HG03066 (cell line): ENCODE results near the gene CISH.
A peak's percentile ranks its signal among the peaks of the same experiment; 100 is the strongest.

ENCODE experiments used
- ATAC-seq: cut with Tn5 transposase; IDR thresholded peaks from one replicate; pipeline ENCODE4 v1.9.1; 2021; ENCODE audit warnings: low read depth; ENCODE audit not compliant: unreplicated experiment

Gene CISH

GRCh38 chr3:50615190-50615589 lies 3.6 kb upstream of the CISH start:
- ATAC-seq = no peak

- ATAC-seq = no peak
These were observed 1.6 kb upstream of the CISH start for GRCh38 chr3:50612970-50613846.

GRCh38 chr3:50612234-50612882 lies 784 bp upstream of the CISH start:
- peak; percentile 9 for ATAC-seq

GRCh38 chr3:50610992-50611463 lies 546 bp downstream of the CISH start:
- ATAC-seq = no peak

- ATAC-seq = no peak
These were observed 1.2 kb downstream of the CISH start for GRCh38 chr3:50610181-50610971.

GRCh38 chr3:50609763-50610085 lies 1.9 kb downstream of the CISH start:
- ATAC-seq = no peak

GRCh38 chr3:50609071-50609762 lies 2.4 kb downstream of the CISH start:
- no peak for ATAC-seq

GRCh38 chr3:50608278-50608677 lies 3.3 kb downstream of the CISH start:
- ATAC-seq = no peak

- ATAC-seq = no peak
These were observed 4.1 kb downstream of the CISH start for GRCh38 chr3:50607271-50608091.

- no peak for ATAC-seq
These were observed 5.0 kb downstream of the CISH start for GRCh38 chr3:50606596-50606995.

GRCh38 chr3:50605901-50606326 lies 5.7 kb downstream of the CISH start:
- no peak for ATAC-seq

- no peak for ATAC-seq
These were observed 6.7 kb downstream of the CISH start for GRCh38 chr3:50604628-50605588.

- ATAC-seq = no peak
These were observed 7.4 kb downstream of the CISH start for GRCh38 chr3:50604110-50604621.

GRCh38 chr3:50603261-50604109 lies 8.1 kb downstream of the CISH start:
- ATAC-seq = no peak

- ATAC-seq = no peak
These were observed 8.9 kb downstream of the CISH start for GRCh38 chr3:50602595-50603191.

GRCh38 chr3:50600841-50601591 lies 10.6 kb downstream of the CISH start:
- no peak for ATAC-seq
